Gastroesophageal sphincter (tissue), 4 donors: ENCODE measurements around the gene MYADML2. TPM values are rescaled to one million over a fixed set of nuclear protein-coding genes. Genes with fewer than 3 reads are reported as not detected.

Experiments used
- ATAC-seq: fragments of 150-250 bp; one replicate; pipeline ENCODE4 v1.9.1; 2016; ENCODE audit warnings: mild to moderate bottlenecking, moderate library complexity
- H3K27ac ChIP-seq, 4 donors: fragments of 200-600 bp; sonication (generic) in 3 of 4; 1 replicate in 3 of 4; 2 replicates in 1 of 4; pipeline ENCODE4 v1.5.1; 2016 to 2019
- H3K27me3 ChIP-seq: fragments of 200-600 bp; sonication (generic); one replicate; pipeline ENCODE4 v1.5.1; 2019
- H3K36me3 ChIP-seq, 2 donors: fragments of 200-600 bp; sonication (generic); one replicate each; pipeline ENCODE4 v1.5.1; 2019; ENCODE audit warnings: control low read depth in 1 of 2
- H3K4me1 ChIP-seq, 3 donors: fragments of 200-600 bp; sonication (generic); 1 replicate in 2 of 3; 2 replicates in 1 of 3; pipeline ENCODE4 v1.5.1; 2016 to 2019; ENCODE audit warnings: control low read depth in 2 of 3
- H3K4me3 ChIP-seq, 2 donors: fragments of 200-600 bp; sonication (generic); one replicate each; pipeline ENCODE4 v1.5.1; 2019; ENCODE audit warnings: mild to moderate bottlenecking in 1 of 2, moderate library complexity in 1 of 2
- H3K9me3 ChIP-seq, 3 donors: fragments of 200-600 bp; sonication (generic); one replicate each; pipeline ENCODE4 v1.5.1; 2017 to 2019; ENCODE audit warnings: control low read depth in 2 of 3
- CTCF ChIP-seq, 4 experiments: fragments of 200-600 bp in 2 of 4; fragments of 450-650 bp in 2 of 4; sonication (generic) in 1 of 4; IDR thresholded peaks; one replicate each; pipeline ENCODE4 v1.5.1; 2017 to 2019; ENCODE audit warnings: antibody characterized with exemption in 4 of 4, mild to moderate bottlenecking in 2 of 4, moderate library complexity in 2 of 4
- EP300 ChIP-seq: sonication (generic); formaldehyde crosslinking; IDR thresholded peaks from one replicate; pipeline ENCODE4 v1.6.1; 2017; ENCODE audit warnings: antibody characterized with exemption, mild to moderate bottlenecking
- POLR2A ChIP-seq, 2 donors: fragments of 450-650 bp; IDR thresholded peaks; one replicate each; pipeline ENCODE4 v1.6.1; 2017; ENCODE audit warnings: antibody characterized with exemption in 2 of 2, mild to moderate bottlenecking in 2 of 2, moderate library complexity in 1 of 2
- POLR2AphosphoS5 ChIP-seq: sonication (generic); formaldehyde crosslinking; IDR thresholded peaks from one replicate; pipeline ENCODE4 v1.6.1; 2017; ENCODE audit warnings: antibody characterized with exemption
- WGBS, 2 donors: methylation state at CpG; one replicate each; pipeline ENCODE4 v1.1.5; 2018; ENCODE audit warnings: low coverage in 1 of 2; 5-methylcytosine and 5-hydroxymethylcytosine counted together
- total RNA-seq, 4 donors: library from RNA; depleted of rRNA; stranded (reverse); fragments of >200 nt; gene quantifications; one replicate each; pipeline ENCODE4 v1.1.0, GENCODE V29; 2016

The MYADML2 gene
- total RNA-seq, 4 donors from 2014 or later, result not detected

GRCh38 chr17:81905993-81906392 is 41.0 kb downstream of the MYADML2 start:
- H3K27ac ChIP-seq, result no peak overlapping the region
- no peak for ATAC-seq
- H3K27me3 ChIP-seq, result peaks cover 23% of the 10 kb centered on the region
- TF ChIP-seq CTCF (IDR thresholded peaks at IDR 0.05) (no peak), EP300 (no peak), POLR2A (IDR thresholded peaks at IDR 0.05) (no peak), POLR2AphosphoS5 (no peak)
- H3K4me3 ChIP-seq, result no peak overlapping the region
- peaks cover 0 to 62% of the 10 kb centered on the region in 2 donors for H3K36me3 ChIP-seq
- H3K9me3 ChIP-seq, result no peaks in the 10 kb centered on the region
- WGBS, 2 donors, result no CpG with 5 or more reads among the region's 10 CpGs
- H3K4me1 ChIP-seq, result peaks cover 0 to 32% (median 17%) of the 10 kb centered on the region in 3 donors

- no peak for TF ChIP-seq POLR2AphosphoS5
- no peak for TF ChIP-seq POLR2A (IDR thresholded peaks at IDR 0.05)
- TF ChIP-seq EP300, result no peak
- TF ChIP-seq CTCF (IDR thresholded peaks at IDR 0.05), result no peak
- Histone ChIP-seq H3K4me3 (no peak overlapping the region), H3K27me3 (peaks cover 24% of the 10 kb centered on the region), H3K36me3 (peaks cover 0 to 66% of the 10 kb centered on the region in 2 donors), H3K4me1 (peaks cover 0 to 28% (median 15%) of the 10 kb centered on the region in 3 donors), H3K9me3 (no peaks in the 10 kb centered on the region), H3K27ac (no peak overlapping the region)
- WGBS, 2 donors, result no CpG with 5 or more reads among the region's 16 CpGs
- no peak for ATAC-seq
Observed at GRCh38 chr17:81905424-81905875, 41.6 kb downstream of the MYADML2 start.

GRCh38 chr17:81904600-81905423 is 42.2 kb downstream of the MYADML2 start:
- ATAC-seq, result no peak
- Histone ChIP-seq H3K4me1 (peaks cover 0 to 22% (median 11%) of the 10 kb centered on the region in 3 donors), H3K27ac (no peak overlapping the region), H3K4me3 (no peak overlapping the region), H3K36me3 (peaks cover 0 to 73% of the 10 kb centered on the region in 2 donors), H3K9me3 (no peaks in the 10 kb centered on the region), H3K27me3 (peaks cover 24% of the 10 kb centered on the region)
- WGBS, 2 donors, result 100% methylated on average over 1 of the region's 28 CpGs; no CpG with 5 or more reads in 1 of the 2 donors
- TF ChIP-seq EP300 (no peak), CTCF (IDR thresholded peaks at IDR 0.05) (no peak), POLR2A (IDR thresholded peaks at IDR 0.05) (no peak), POLR2AphosphoS5 (no peak)

- H3K9me3 ChIP-seq, result no peaks in the 10 kb centered on the region
- H3K27ac ChIP-seq, result no peak overlapping the region
- H3K4me1 ChIP-seq, result peaks cover 0 to 20% (median 11%) of the 10 kb centered on the region in 3 donors
- no peak for ATAC-seq
- TF ChIP-seq CTCF (IDR thresholded peaks at IDR 0.05), result no peak
- TF ChIP-seq POLR2A (IDR thresholded peaks at IDR 0.05), result no peak
- TF ChIP-seq POLR2AphosphoS5, result no peak
- TF ChIP-seq EP300, result no peak
- peaks cover 0 to 77% of the 10 kb centered on the region in 2 donors for H3K36me3 ChIP-seq
- no CpG with 5 or more reads among the region's 24 CpGs for WGBS, 2 donors
- no peak overlapping the region for H3K4me3 ChIP-seq
- peaks cover 24% of the 10 kb centered on the region for H3K27me3 ChIP-seq
Observed at GRCh38 chr17:81903896-81904599, 43.0 kb downstream of the MYADML2 start.
